AG08396 (cell line): Measurements from ENCODE around the gene KIF18A.

ENCODE experiments used
- DNase-seq: peaks from one replicate; pipeline ENCODE4 v3.0.0; 2012; ENCODE audit warnings: low spot score, mixed read lengths

The KIF18A gene

DNA sequence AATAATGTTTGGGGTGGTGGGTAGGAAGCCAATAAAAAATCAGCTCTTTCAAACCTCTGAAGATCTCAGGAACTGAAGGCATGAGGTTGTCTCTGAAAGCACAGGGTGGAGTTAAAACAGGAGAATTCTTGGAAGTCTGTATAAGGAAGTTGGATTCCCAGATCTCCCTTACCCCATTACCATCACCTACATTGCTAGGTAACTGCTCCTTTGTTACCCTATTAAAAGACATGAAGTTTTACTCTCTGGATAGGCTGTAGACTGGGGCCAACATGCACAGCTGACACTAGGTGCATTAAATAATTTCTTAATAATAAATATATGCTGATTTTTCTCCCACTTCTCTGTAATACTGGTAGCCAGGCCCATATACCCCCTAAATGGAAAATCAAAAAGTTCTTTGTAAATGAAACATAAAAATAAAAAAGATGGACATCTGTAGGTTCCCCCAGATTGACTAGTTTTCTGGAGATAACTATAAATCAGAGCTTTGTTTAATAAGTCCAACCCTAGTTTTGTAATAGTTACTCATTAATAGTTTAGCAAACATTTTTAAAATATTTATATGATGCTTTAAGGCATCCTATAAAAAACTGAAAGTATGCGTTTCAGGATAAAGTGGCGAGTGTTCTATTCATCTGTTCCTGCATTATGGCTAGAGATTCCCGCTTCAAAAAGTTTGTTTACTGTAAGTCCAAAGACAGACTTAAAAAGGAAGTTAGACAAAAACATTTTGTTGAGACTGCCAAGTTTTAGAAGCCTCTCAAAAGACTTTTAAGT lies 63.8 kb downstream of the KIF18A start:
- DNase-seq: no peak

DNA sequence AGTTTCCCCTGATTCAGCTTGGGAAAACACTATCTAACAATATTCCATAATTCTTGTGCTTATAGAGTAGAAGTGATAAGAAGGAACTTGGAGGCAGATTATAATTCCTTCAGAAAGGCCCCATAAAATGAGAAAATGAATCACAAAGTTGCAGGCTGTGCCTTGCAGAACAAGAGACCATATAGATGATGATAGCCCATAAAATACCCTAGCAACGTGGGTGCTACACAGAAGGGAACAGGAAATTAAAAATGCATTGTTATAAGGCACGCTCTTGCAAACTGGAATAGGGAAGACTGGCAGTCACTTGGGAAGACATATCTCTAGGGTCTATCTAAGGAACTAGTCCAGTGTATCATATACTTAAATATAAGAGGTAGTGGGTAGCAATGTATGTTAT lies 67.6 kb downstream of the KIF18A start:
- DNase-seq: no peak

GRCh38 chr11:28038775-28039174 lies 69.2 kb downstream of the KIF18A start:
- no peak for DNase-seq

GRCh38 chr11:28026634-28027290 lies 81.2 kb downstream of the KIF18A start:
- DNase-seq: no peak

- DNase-seq: no peak
Observed at GRCh38 chr11:28017816-28018215, 90.1 kb downstream of the KIF18A start.

- DNase-seq: no peak
Observed at GRCh38 chr11:28011813-28012212, 96.1 kb downstream of the KIF18A start.

GRCh38 chr11:28009996-28010395 lies 98.0 kb downstream of the KIF18A start:
- DNase-seq: no peak

DNA sequence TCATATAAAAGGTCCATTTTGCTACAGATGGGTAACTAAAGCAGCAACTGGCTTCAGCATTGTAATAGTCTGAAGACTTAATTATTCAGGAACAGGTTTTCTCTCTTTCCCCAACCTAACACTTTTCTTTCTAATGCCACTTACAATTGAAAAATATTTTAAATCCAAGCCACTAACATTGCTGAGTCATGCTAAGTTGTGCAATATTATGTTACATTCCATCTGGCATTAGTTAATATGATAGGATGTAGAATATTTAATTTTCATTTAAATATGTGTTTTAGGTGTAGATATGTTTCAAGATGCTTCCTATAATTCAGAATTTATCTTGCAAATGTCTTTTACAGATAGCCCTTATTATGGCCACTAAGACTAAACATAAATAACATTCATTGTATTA lies 98.6 kb downstream of the KIF18A start:
- peak; percentile 9 for DNase-seq

- DNase-seq: no peak
Observed at GRCh38 chr11:28003615-28004014, 104.3 kb downstream of the KIF18A start.

DNA sequence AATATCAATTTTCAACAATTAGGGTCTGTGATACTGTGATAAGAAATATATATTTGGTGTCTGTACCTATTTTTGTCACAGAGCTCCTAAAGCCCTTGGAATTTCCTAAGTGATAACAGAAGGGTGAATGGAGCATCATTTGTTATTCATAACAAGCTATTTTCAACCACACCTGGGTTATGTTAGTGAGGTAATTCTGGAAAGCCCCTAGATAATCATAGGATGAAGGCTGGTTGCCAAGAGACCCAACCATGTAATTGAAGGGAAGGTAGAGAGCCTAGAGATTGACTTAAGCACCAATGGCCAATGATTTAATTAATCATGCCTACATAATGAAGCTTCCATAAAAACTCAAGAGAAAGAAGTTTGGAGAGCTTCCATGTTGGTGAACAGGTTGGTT lies 109.4 kb downstream of the KIF18A start:
- DNase-seq: no peak

- no peak for DNase-seq
Observed at GRCh38 chr11:27997344-27997743, 110.6 kb downstream of the KIF18A start.

- no peak for DNase-seq
Observed at GRCh38 chr11:27996066-27996465, 111.9 kb downstream of the KIF18A start.

DNA sequence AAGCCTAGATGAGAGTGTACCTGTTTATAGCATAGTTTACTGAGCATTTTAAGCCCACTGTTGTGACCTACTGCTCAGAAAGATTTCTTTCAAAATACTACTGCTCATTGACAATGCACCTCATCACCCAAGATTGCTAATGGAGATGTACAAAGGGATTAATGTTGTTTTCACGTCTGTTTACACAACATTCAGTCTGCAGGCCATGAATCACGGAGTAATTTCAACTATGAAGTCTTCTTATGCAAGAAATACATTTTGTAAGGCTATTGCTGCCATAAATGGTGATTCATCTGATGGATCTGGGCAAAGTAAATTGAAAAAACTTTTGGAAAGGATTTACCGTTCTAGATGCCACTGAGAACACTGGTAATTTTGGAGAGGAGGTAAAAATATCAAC lies 112.9 kb downstream of the KIF18A start:
- DNase-seq: no peak

GRCh38 chr11:27991736-27992135 lies 116.2 kb downstream of the KIF18A start:
- no peak for DNase-seq

DNA sequence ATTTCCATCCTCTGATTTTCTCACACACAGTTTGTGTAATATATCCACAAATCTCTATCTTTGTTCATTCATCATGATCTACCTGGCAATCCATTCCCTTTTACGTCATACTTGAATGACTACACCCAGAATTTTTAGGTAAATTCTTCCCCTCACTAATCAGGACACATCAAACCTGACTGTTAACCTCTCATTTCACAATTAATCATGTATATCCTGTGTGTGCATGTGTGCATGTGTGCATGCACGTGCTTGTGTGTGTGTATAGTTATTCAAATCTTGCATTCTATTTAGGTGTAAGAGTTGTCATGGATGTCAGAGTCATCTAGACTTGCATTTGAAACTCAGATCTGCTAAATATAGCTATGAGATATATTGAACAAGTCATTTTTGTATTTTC lies 130.4 kb downstream of the KIF18A start:
- DNase-seq: no peak

- no peak for DNase-seq
Observed at GRCh38 chr11:27977031-27977430, 130.9 kb downstream of the KIF18A start.

DNA sequence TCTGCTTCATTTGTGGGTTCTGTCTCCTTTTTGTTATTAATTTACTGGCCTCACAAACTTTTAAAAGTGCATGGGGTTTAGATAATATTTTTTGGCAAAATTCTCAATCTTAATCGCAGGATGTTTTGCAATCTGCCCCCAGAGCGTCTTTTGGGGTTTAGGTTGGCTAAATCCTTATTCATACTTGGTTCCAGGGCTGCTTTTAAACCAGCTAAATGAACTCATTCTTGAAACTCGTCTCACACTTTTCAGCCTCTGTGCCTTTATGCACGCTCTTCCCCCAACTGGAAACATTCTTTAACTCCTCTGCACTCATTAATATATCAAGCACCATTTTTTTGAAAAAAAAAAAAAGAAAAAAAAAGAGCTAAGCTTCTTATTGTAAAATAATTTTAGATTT lies 131.7 kb downstream of the KIF18A start:
- no peak for DNase-seq

DNA sequence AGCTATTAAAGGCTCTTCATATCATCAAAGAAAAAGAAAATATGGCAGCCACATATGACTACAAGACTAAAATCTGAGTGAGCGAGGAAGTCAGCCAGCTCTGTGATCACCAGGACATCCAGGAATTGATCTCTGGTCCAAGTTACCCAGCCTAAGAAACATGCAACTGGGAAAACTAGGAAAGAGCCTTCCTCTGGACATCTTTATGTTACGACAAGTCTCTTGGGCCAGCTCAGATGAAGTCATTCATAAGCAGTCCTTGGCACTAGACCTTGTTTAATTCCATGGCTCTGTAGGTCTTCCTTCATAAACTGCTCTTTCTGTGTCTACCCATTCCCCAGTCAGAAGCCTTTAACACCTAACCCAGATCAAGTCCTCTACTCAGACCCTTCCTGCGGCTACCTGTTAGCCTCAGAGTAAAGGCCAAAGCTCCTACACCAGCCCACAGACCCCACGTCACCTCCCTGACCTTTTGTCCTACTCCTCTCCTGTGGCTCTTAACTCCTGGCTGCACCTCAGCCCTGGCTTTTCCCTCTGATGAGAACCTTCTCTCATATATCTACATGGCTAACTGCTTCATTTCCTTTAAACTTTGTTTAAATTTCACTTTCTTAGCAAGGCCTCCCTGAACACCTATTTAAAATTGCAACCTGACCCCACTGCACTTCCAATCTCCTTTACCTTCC lies 134.0 kb downstream of the KIF18A start:
- DNase-seq: no peak

- DNase-seq: no peak
Observed at GRCh38 chr11:27972522-27973170, 135.3 kb downstream of the KIF18A start.

DNA sequence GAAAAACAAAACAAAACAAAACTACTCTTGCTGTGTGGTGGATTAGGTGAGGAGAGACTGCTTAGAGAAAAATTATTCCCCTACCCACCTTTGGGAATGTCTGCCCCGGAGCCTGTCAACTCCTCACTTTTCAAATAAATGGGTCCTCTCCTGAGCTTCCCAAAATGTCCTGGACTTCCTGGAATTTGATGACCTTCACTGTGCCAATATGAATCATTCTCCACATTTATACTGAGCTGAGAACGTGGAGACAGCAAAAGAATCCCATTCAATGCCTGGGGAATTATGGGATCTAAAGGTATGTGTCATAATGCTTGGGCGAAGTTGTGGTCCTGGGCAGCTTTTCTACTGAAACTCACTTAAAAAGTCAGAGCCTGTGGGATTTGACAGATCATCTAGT lies 136.8 kb downstream of the KIF18A start:
- DNase-seq: no peak
